GM18498 (cell line): Measurements from ENCODE around the gene NR6A1.

ENCODE experiments used
- ATAC-seq: cut with Tn5 transposase; IDR thresholded peaks from one replicate; pipeline ENCODE4 v1.9.1; 2021; ENCODE audit warnings: mild to moderate bottlenecking, moderate library complexity; ENCODE audit not compliant: unreplicated experiment

The NR6A1 gene

GRCh38 chr9:124695280-124695890 lies 75.7 kb downstream of the NR6A1 start:
- no peak for ATAC-seq

- no peak for ATAC-seq
These were observed 76.5 kb downstream of the NR6A1 start for GRCh38 chr9:124694414-124695279.

GRCh38 chr9:124693403-124693802 lies 77.7 kb downstream of the NR6A1 start:
- no peak for ATAC-seq

GRCh38 chr9:124688238-124688904 lies 82.7 kb downstream of the NR6A1 start:
- ATAC-seq: no peak

- no peak for ATAC-seq
These were observed 84.2 kb downstream of the NR6A1 start for GRCh38 chr9:124686918-124687317.

- ATAC-seq: no peak
These were observed 85.9 kb downstream of the NR6A1 start for GRCh38 chr9:124685217-124685616.

- ATAC-seq: no peak
These were observed 86.9 kb downstream of the NR6A1 start for GRCh38 chr9:124684169-124684568.

GRCh38 chr9:124683043-124683442 lies 88.1 kb downstream of the NR6A1 start:
- ATAC-seq: no peak

GRCh38 chr9:124680714-124681390 lies 90.3 kb downstream of the NR6A1 start:
- no peak for ATAC-seq

GRCh38 chr9:124680049-124680448 lies 91.1 kb downstream of the NR6A1 start:
- ATAC-seq: no peak

- no peak for ATAC-seq
These were observed 95.0 kb downstream of the NR6A1 start for GRCh38 chr9:124676159-124676551.

GRCh38 chr9:124675261-124676158 lies 95.6 kb downstream of the NR6A1 start:
- ATAC-seq: no peak

- no peak for ATAC-seq
These were observed 96.5 kb downstream of the NR6A1 start for GRCh38 chr9:124674651-124675050.

GRCh38 chr9:124673063-124673462 lies 98.0 kb downstream of the NR6A1 start:
- ATAC-seq: no peak

- no peak for ATAC-seq
These were observed 99.2 kb downstream of the NR6A1 start for GRCh38 chr9:124671861-124672260.

GRCh38 chr9:124666642-124667041 lies 104.5 kb downstream of the NR6A1 start:
- no peak for ATAC-seq

GRCh38 chr9:124665391-124666058 lies 105.6 kb downstream of the NR6A1 start:
- ATAC-seq: no peak

GRCh38 chr9:124664143-124664542 lies 107.0 kb downstream of the NR6A1 start:
- no peak for ATAC-seq

- ATAC-seq: no peak
These were observed 107.8 kb downstream of the NR6A1 start for GRCh38 chr9:124663046-124663961.
